Body of pancreas (tissue), 4 donors: ENCODE measurements around the gene ADARB1. TPM values are rescaled to one million over a fixed set of nuclear protein-coding genes. Genes with fewer than 3 reads are reported as not detected.

Source experiments
- ATAC-seq: fragments of 150-250 bp; one replicate; pipeline ENCODE4 v1.9.1; 2016
- DNase-seq, 4 donors: peaks; one replicate each; pipeline ENCODE4 v3.0.0-alpha.2; 2019
- H3K27ac ChIP-seq, 4 donors: fragments of 200-600 bp; sonication (generic); 1 replicate in 3 of 4; 2 replicates in 1 of 4; pipeline versions ENCODE4 v1.5.1 to v1.6.1; 2016 to 2019; ENCODE audit warnings: mild to moderate bottlenecking in 1 of 4, mixed read lengths in 1 of 4, moderate library complexity in 1 of 4
- H3K27me3 ChIP-seq, 2 donors: fragments of 200-600 bp; sonication (generic); one replicate each; pipeline ENCODE4 v1.6.0; 2016; ENCODE audit warnings: mild to moderate bottlenecking in 1 of 2
- H3K36me3 ChIP-seq, 2 donors: fragments of 200-600 bp; sonication (generic); replicated peaks in 1 of 2; 2 replicates each; pipeline ENCODE4 v1.5.1; 2016; ENCODE audit warnings: low read depth in 2 of 2; ENCODE audit not compliant: insufficient read depth in 1 of 2
- H3K4me1 ChIP-seq: fragments of 200-600 bp; sonication (generic); one replicate; pipeline ENCODE4 v1.6.0; 2016
- H3K4me3 ChIP-seq, 2 donors: fragments of 200-600 bp; sonication (generic); 1 replicate in 1 of 2; 2 replicates in 1 of 2; pipeline ENCODE4 v1.5.1; 2016 to 2019
- H3K9me3 ChIP-seq, 3 donors: fragments of 200-600 bp; sonication (generic); 1 replicate in 2 of 3; 2 replicates in 1 of 3; pipeline ENCODE4 v1.5.1; 2016
- CTCF ChIP-seq, 7 experiments: fragments of 450-650 bp in 4 of 7; fragments of 200-600 bp in 3 of 7; sonication (generic) in 3 of 7; IDR thresholded peaks; one replicate each; pipeline ENCODE4 v1.5.1; 2016 to 2019; ENCODE audit warnings: antibody characterized with exemption in 7 of 7
- POLR2A ChIP-seq, 3 donors: fragments of 450-650 bp; IDR thresholded peaks; one replicate each; pipeline ENCODE4 v1.6.1; 2016; ENCODE audit warnings: antibody characterized with exemption in 3 of 3, mild to moderate bottlenecking in 2 of 3
- WGBS, 2 donors: methylation state at CpG; one replicate each; pipeline ENCODE4 v1.1.5; 2017; 5-methylcytosine and 5-hydroxymethylcytosine counted together
- intact Hi-C: fragments of 100-400 bp; cut with DNase I; formaldehyde crosslinking; loops from one replicate; pipeline ENCODE4 v1.15.1; 2023
- total RNA-seq, 2 donors: library from RNA; depleted of rRNA; stranded (reverse); fragments of >200 nt; gene quantifications; one replicate each; pipeline ENCODE4 v1.1.0, GENCODE V29; 2016

Gene ADARB1
- total RNA-seq, 2 donors from 2014 or later: 11.4 to 11.5 TPM

- no peak for ATAC-seq
- no peaks in the 10 kb centered on the region for H3K36me3 ChIP-seq
- intact Hi-C loops: no loop called here
- TF ChIP-seq CTCF (IDR thresholded peaks at IDR 0.05) (no peak), POLR2A (IDR thresholded peaks at IDR 0.05) (no peak)
- no peak for DNase-seq
- no peak overlapping the region for H3K27ac ChIP-seq
- no peak overlapping the region for H3K4me3 ChIP-seq
- no peaks in the 10 kb centered on the region for H3K4me1 ChIP-seq
- H3K9me3 ChIP-seq: no peaks in the 10 kb centered on the region
- no peaks in the 10 kb centered on the region for H3K27me3 ChIP-seq
- 83 to 86% methylated on average over 14 of the region's 14 CpGs for WGBS, 2 donors
Observed at GRCh38 chr21:45148316-45148990, 74.1 kb downstream of the ADARB1 start.

- no peaks in the 10 kb centered on the region for H3K36me3 ChIP-seq
- 86 to 89% methylated on average over 5 of the region's 5 CpGs for WGBS, 2 donors
- no peaks in the 10 kb centered on the region for H3K4me1 ChIP-seq
- DNase-seq (no peak), ATAC-seq (no peak)
- H3K4me3 ChIP-seq: no peak overlapping the region
- intact Hi-C loops: no loop called here
- no peak overlapping the region for H3K27ac ChIP-seq
- H3K9me3 ChIP-seq: no peaks in the 10 kb centered on the region
- no peaks in the 10 kb centered on the region for H3K27me3 ChIP-seq
- no peak for TF ChIP-seq POLR2A (IDR thresholded peaks at IDR 0.05)
- no peak for TF ChIP-seq CTCF (IDR thresholded peaks at IDR 0.05)
Observed at GRCh38 chr21:45149021-45149420, 74.6 kb downstream of the ADARB1 start.

- Histone ChIP-seq H3K27me3 (no peaks in the 10 kb centered on the region), H3K4me1 (no peaks in the 10 kb centered on the region), H3K4me3 (no peak overlapping the region), H3K27ac (no peak overlapping the region), H3K9me3 (no peaks in the 10 kb centered on the region), H3K36me3 (no peaks in the 10 kb centered on the region)
- intact Hi-C loops: no loop called here
- TF ChIP-seq POLR2A (IDR thresholded peaks at IDR 0.05) (no peak), CTCF (IDR thresholded peaks at IDR 0.05) (no peak)
- no peak for ATAC-seq
- no peak for DNase-seq
- WGBS, 2 donors: 72 to 86% methylated on average over 4 to 6 of the region's 6 CpGs
Observed at GRCh38 chr21:45150638-45151131, 76.3 kb downstream of the ADARB1 start.

GRCh38 chr21:45151445-45152160 lies 77.2 kb downstream of the ADARB1 start:
- Histone ChIP-seq H3K36me3 (no peaks in the 10 kb centered on the region), H3K27me3 (no peaks in the 10 kb centered on the region), H3K4me1 (no peaks in the 10 kb centered on the region), H3K9me3 (no peaks in the 10 kb centered on the region), H3K4me3 (no peak overlapping the region), H3K27ac (no peak overlapping the region)
- intact Hi-C loops: no loop called here
- ATAC-seq (no peak), DNase-seq (no peak)
- 71 to 80% methylated on average over 9 to 10 of the region's 10 CpGs for WGBS, 2 donors
- no peak for TF ChIP-seq POLR2A (IDR thresholded peaks at IDR 0.05)
- TF ChIP-seq CTCF (IDR thresholded peaks at IDR 0.05): no peak
